NCI-H1417 treated with DMSO at 0.1 percent for 48 hours (cell line): ENCODE data around the gene UNC5C.

ENCODE experiments used
- DNase-seq: peaks from one replicate; lab custom pipeline; 2025; lab: John Stamatoyannopoulos, UW

UNC5C gene

DNA sequence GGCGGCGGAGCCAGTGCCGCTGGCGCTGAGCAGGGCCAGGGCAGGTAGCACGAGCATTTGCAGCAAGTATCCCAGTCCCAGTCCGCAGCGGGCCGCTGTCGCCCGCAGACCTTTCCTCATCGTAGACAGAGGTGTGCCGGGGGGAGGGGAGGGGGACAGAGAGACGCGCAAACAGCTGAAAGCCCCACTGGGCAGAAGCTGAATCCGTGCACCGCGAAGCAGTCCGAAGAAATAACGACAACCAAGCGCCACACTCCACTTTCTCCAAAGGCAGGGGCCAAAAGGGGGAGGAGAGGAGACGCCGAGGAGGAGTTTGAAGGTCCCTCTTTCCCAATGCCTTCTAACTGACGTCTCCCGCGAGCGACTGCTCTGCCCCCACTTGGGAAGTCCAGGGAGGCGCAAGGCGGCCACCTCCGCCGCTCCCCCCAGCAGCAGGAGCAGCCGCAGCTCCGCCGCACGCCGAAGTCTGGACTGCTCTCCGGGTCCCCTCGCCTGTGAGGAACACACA is at the start of gene UNC5C:
Gene UNC5C, minus strand, starts transcription at position 236 of the 508 bp plus-strand sequence.
- DNase-seq = no peak

- DNase-seq = no peak
Observed at GRCh38 chr4:95596676-95597075, 47.9 kb upstream of the UNC5C start.

DNA sequence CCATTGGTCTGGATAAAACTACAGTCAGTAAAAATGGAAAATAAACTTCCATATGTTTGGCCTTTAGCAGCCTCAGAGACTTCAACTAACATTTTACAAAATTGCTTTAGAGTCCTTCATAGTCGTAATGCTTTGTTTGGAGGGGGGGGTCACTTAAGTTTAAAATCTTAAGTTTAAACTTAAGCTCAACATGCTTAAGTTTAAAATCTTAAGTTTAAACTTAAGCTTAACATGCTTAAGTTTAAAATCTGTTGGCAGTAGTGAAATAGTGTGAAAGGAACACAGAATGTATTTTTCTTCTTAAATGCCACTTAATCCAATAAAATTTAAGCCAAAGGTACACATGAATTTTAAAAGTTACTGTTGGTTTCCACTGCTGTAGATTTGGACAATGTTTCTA is 45.9 kb upstream of the UNC5C start:
- no peak for DNase-seq

DNA sequence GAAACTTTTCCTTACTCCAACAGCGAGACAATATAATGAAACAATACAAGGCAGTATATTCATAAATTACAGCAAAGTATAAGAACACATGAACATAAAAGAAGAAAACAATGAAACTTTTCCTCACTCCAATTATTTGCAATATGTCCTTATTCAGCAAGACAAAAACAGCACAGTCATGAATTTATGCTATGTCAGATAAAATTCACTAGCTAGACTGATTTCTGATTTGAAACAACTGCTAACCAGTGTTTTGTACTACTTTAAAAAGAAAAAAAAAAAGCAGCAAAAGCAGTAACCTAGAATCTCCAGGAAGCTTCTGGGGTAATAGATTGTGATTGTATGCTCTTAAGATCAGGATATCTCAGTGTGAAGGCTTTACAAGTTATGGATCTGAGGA is 45.2 kb upstream of the UNC5C start:
- DNase-seq = no peak

DNA sequence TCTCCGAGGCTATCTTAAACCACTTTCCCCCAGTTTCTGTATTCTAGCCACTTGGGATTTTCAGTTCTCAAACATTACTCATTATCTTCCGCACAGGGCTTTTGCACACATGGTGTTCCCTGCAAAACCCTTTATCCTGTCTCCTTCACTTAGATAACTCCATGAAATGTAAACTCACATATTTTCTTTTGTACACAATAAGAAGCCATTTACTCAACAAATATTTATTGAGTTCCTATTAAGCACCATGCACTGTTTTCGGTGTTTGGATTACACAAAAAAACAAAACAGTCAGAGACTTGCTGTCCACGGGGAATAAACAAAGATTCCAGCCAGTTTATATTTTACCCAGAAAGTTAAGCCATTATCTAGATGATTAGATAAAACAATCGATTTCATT is 42.5 kb upstream of the UNC5C start:
- no peak for DNase-seq

DNA sequence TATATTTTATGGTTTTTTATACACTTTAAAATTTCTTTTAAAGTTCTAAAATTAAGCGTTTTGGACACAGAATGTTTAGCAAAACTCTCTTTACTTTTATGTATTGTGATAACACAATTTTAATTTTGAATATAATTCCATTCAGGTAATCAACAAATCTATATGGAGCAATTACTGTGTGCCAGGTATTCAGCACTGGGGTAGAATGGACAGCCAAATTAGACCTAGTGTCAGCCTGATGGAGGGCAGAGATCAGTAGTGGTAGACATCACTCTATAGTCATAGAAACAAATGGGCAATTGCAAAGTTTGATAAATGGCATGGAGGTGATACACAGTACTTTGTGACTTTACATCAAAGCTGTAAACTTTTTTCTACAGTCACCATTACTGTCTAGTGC is 41.8 kb upstream of the UNC5C start:
- DNase-seq = no peak

GRCh38 chr4:95585016-95585695 is 36.4 kb upstream of the UNC5C start:
- DNase-seq = no peak

DNA sequence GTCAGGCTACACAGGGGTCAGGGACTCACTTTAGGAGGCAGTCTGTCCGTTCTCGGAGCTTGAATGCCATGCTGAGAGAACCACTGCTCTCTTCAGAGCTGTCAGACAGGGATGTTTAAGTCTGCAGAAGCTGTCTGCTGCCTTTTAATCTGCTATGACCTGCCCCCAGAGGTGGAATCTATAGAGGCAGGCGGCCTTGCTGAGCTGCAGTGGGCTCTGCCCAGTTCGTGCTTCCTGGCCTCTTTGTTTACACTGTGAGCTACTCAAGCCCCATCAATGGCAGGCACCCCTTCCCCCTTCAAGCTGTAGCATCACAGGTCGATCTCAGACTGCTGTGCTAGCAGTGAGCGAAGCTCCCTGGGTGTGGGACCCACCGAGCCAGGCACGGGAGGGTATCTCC is 31.5 kb upstream of the UNC5C start:
- DNase-seq = no peak

DNA sequence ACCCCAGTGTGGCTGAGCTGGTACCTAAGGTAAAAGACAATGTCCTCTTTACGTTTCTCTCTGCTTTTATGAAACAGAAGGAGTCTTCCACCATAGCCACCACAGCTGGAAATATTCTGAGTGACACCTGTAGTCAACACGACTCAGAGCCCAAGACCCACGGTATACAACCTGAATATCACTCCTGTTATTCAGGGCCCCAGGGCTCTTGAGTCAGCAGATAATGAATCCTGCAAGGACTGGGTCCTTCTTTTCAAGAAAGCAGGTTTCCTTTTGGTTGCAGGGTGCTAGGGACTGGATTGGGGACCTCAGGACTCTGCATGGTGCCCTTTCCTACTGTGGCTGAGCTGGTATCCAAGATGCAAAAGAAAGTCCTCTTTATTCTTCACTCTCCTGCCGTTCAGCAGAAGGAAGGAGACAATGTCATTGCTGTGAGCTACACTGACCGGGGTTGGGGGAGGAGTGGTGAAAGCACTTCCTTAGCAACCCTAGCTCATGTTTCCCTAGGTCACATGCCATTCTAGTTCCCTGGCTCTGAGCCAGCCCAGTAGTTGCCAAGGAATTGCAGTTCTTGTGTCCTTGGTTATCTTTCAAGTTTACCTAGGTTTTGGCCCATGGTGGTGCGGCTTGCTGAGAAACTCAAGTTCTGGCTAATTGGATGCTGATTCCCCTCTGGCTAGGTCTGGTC is 23.7 kb upstream of the UNC5C start:
- DNase-seq = no peak

- no peak for DNase-seq
Observed at GRCh38 chr4:95571577-95571976, 22.8 kb upstream of the UNC5C start.

DNA sequence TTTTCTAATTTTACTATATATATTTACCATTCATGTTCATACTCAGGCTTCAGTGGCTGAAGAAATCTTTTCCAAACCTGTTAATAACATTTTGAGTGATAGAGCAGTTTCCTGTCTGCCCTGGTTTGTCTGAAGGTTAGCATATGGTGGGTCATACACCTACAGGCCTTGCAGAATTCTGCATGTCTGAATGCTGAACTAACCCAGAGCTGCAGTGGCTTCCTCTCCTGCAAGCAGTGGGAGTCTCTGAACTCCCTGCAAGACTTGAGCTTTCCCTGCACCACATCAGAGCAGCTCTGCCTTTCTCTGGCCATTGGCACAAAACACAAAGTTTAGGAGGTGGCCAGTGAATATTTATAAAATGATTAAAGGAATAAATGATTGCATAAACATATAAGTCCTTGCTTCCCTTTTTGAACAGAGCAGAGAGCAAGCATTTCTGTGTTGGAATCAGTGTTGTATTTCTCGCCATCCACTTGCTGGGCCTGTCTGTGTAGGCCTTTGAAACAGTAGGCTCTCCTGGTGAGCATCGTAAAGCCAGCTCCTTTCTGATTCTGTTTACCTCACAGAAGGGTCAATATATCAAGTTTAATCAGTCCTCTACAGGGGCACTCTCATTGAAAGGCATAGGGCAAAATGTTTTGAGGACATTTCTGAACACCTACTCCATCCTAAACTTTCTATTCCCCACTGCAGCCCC is 15.0 kb upstream of the UNC5C start:
- no peak for DNase-seq

DNA sequence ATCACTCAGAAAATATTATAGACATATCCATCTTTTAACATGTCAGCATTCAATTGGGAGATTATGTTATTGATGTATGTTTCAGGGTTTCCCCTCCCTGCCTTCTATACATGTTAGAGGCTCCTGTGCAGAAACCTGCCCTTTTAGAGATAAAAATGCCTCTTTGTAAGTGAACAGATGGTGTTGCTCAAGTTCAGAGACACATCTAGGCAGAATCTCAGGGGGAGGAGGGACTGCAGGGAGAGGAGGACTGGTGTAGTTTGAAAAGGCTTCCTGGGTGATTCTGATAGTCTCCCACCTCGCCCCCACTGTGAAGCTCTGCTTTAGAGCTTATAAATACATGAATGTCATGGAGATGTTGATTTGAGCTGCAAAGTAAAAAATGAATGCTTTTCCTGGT is 12.0 kb upstream of the UNC5C start:
- no peak for DNase-seq

DNA sequence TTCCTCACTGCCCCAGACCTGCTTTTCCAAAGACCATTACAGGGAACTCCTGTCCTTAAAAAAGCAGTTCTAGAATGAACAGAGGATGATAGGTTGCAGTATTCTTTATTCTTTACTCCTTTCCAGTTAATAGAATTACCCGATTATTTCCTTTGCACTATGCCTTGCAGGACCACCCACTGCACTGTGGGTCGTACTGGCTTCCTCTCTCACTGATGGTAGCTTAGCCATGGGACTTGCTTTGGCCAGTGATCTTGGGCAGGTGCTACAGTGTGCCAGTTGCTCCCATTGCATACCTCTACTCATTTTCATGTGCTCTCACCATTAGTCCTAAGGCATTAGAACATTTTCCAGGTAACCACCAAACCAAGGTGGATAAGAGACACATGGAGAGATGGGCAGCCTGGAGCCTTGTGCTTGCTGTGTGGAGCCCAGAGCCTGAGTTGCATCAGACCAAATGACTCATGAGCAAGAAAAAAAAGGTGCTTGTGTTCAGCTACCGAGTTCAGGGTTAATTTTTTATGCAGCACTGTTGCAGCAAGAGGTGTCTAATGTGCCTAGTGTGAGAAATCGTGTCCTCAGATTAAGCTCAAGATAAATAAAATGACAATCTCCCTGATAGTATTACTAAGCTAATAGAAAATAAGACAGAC is 7.6 kb upstream of the UNC5C start:
- no peak for DNase-seq

DNA sequence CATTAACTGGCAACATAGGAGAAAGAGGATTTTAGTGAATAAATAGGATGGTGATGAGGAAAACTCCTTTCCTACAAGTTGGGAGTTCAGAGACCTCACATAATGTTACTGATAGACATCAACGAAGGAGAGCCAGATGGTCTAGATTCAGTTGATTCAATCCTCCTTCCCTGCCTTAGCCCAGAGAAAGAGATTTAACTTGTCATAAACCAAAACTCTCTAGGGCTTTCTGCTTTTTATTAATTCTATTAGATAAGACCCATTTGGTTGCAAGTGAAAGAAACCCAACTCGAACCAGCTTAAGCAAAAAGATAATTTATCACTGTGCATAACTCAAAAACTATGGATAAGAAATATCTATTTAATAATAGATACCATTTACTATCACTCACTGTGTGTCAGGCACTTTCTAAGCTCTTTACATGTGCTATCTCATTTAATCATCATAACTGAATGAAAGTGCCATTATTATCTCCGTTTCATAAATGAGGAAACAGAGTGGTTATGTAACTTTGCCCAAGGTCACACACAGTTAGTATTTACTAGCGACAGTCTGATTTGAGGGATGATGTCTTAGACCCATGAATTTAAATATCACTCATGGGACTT is 4.3 kb upstream of the UNC5C start:
- no peak for DNase-seq

DNA sequence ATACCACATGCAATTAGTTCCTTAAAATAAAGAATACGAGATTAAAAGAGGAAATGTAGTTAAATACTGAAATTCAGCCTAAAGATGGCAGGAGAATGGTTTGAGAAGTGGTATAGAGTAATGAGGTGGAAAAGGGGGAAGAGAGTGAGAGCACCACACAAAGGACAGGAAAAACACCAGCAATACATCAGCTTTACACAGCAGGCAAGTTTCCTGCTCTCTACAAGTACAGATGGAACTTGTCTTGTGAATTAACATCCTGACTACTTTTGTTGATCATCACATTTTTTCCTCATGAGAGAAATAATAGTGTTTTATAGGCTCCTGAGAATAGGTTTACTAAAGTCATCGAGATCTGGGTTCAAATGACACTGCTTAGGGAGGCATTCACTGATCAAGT is 2.9 kb upstream of the UNC5C start:
- no peak for DNase-seq

DNA sequence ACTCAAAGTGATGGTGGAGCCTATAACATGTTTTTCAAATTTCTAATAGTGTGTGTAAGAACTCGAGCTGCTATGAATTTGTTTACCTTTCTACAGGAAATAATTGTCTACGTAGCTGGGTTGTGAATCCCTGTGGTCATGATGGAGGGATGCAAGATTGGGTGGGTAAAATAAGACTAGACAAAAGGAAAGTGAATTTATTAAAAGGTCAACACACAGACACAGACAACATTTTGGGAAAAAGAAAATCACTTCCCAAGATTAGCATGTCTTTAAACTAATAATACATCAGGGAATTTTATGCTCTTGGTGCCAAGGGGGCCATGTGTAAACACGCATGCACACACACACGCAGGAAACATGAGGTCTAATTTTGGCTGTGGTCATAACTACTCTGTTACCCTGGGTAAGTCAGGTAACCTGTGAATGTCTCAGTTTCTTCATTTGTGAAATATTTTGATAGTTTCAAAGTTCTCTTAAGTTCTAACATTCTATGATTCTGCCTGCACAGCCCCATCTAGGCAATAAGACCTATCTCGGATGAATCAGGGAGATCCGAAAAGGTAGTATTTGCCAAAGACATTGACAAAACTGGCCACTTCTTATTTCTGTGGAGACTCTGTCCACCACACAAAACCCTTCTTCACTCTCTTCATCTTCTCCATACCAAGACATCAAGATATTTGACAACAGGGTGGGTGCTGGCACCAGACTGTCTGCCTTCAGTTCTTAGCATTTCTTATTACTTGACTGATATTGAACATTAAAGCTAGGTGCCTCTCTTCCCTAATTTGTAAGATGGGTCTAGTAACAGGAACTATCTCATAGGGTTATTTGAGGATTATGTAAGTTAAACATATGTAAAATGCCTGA is 1.6 kb upstream of the UNC5C start:
- no peak for DNase-seq

GRCh38 chr4:95549246-95550114 is 707 bp upstream of the UNC5C start:
- no peak for DNase-seq

- no peak for DNase-seq
Observed at GRCh38 chr4:95547715-95548471, 880 bp downstream of the UNC5C start.
